ENCODE results near the gene NIP7.
"Not testable (repeated sequence)": the region's sequence is repeated elsewhere in the genome, so short reads cannot be mapped to it uniquely, and the experiment has no call there.

NIP7 gene

GRCh38 chr16:69339289-69340094, at the start of gene NIP7, which contains the start of gene COG8:
Gene NIP7, plus strand, starts transcription at chr16:69339772. Its CDS starts 58 bp downstream, at chr16:69339830.
Gene COG8, minus strand, starts transcription at chr16:69339564. Its CDS starts 12 bp downstream, at chr16:69339552.
- peak; percentile 81 for DNase-seq

- DNase-seq, result not testable (repeated sequence)
Observed at GRCh38 chr16:69291657-69292056, 47.9 kb upstream of the NIP7 start.

- no peak for DNase-seq
Observed at GRCh38 chr16:69293401-69293800, 46.2 kb upstream of the NIP7 start.

DNA sequence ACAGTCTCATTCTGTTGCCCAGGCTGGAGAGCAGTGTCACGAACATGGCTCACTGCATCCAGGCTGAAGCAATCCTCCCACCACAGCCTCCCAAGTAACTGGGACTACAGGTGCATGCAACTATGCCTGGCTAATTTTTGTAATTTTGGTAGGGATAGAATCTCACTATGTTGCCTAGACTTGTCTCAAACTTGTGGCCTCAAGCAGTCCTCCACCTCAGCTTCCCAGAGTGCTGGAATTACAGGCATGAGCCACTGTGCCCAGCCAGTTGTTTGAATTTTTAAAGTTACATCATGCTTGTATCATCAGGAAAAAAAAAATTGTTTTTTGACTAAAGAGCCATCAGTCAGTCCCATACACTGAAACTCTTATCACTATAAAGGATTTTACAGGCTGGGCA, 45.5 kb upstream of the NIP7 start:
- DNase-seq, result no peak

GRCh38 chr16:69296771-69297170, 42.8 kb upstream of the NIP7 start:
- not testable (repeated sequence) for DNase-seq

DNA sequence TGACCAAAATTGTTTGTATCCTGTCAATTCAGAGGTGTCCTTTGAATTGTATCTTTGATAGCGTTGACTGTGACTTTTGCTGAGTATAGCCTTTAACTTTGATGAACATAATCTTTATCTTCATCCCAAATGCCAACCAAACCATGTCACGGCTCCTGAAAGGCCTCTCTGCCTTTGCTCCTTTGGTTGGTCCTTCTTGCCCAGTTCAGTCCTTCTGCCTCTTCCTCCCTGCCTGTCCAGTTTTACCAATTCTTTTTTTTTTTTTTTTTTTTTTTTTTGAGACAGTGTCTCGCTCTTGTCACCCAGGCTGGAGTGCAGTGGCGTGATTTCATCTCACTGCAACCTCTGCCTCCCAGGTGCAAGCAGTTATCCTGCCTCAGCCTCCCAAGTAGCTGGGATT, 41.3 kb upstream of the NIP7 start:
- no peak for DNase-seq

- DNase-seq, result no peak
Observed at GRCh38 chr16:69301187-69301586, 38.4 kb upstream of the NIP7 start.

DNA sequence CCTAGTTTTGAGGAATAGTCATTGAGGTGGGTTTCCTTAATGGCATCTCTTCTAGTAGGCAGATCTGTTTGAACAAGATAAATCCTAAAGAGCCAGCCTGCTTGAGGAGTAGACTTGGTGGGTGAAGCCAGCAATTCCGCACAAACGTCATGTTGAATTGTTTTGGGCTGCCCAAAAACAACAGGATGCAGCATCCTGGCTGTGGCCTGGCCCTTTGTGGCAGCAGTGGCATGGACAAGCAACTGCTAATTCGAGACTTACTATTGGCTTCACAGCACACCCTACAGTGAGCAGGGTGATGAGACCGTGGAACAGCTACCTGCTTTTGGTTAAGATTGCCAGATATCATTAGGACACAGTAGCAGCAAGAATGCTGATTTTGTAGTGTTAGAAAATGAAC, 37.7 kb upstream of the NIP7 start:
- DNase-seq, result no peak

- DNase-seq, result no peak
Observed at GRCh38 chr16:69302301-69302700, 37.3 kb upstream of the NIP7 start.

GRCh38 chr16:69306031-69306430, 33.5 kb upstream of the NIP7 start:
- DNase-seq, result no peak

DNA sequence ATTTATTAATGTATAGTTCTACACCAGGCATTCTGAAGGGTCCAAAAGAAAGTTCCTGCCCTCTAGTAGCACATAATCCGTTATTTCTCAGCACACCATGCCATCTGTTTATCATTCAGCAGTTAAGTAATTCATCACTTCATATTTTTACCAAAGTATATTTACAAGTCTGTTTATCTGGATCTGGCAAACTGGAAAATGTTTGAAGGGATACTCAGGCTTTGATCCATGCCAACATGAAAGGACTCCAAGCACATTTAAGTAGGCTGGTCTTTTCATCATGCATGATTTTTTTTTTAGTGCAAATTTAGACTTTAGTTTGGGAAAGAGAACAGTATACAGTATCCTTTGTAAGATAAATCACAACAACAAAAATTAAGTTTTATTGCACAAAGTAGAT, 32.5 kb upstream of the NIP7 start:
- DNase-seq, result no peak

- DNase-seq, result no peak
Observed at GRCh38 chr16:69307856-69308255, 31.7 kb upstream of the NIP7 start.

DNA sequence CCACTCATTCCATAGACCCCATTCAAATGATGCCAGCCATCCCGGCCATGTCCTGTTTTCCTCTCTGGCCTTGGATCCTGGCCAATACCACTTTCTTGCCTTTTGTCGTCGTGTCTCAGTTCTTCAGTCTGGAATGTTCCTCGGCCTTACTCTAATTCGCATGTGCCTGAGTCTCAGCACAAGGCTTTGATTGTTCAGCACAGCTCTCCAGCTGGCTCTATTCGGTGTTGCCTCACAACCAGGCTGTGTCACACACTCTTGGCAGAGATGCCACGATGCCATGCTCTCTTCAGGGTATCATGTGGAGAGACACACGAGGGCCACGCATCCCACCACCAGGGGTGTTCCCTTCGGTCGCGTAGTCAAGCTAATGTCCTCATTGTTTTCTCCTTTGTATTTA, 30.3 kb upstream of the NIP7 start:
- DNase-seq, result no peak

- peak; percentile 85 for DNase-seq
Observed at GRCh38 chr16:69310653-69311532, 28.7 kb upstream of the NIP7 start, which contains the start of gene VPS4A. Gene VPS4A, plus strand, starts transcription at chr16:69311350. Its CDS starts 162 bp downstream, at chr16:69311512.

DNA sequence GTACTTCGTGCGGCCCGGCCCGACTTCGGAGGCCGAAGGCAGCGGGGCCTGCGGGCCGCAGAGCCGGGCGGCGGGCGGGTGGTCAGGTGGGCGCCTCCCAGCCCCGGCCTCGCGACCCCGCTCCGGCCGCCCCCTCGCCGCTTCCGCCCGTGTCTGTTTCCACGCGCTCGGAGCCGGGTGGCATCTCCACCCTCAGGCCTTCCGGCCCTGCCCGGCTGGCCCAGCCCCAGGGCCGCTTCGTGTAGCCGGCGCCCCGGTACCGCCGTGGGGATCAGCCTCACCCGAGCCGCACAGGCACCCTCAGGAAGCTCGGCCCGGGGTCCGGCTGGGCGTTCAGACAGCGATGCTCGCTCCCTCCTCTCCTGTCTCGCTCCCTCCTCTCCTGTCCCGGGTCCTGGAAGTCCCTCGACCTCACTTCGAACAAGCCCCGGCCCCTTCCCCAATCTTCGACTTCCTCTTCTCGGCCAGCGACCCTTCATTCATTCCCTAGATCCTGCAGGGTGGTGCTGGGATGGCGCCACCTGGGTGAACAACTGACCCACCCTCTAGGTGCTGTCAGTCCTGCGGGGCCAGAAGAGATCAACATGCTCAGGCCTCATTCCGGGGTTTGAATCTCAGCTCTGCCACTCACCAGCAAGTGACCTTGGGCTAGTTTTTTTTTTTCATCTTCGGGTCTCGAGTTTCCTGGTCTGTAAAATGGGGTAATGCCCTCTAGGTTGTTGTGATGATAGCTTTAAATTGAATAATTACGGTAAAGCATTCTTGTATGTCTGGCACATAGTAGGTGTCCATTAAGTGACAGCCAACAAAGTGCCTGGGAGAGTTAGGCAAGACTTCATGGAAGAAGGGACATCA, 27.8 kb upstream of the NIP7 start:
- no peak for DNase-seq

DNA sequence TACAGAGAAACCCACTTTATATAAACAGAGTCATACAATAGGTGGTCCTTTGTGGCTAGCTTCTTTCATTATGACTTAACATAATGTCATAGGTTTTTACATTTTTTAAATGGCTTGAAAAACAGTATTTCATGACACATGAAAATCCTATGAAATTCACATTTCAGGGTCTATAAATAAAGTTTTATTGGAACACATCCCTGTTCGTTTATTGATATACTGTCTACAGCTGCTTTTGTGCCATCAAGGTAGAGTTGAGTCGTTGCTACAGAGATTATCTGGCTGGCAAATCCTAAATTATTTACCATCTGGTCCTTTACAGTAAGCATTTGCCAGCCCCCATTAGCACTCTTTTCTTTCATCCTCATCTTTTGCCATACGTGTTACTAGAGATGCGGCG, 26.1 kb upstream of the NIP7 start:
- no peak for DNase-seq

DNA sequence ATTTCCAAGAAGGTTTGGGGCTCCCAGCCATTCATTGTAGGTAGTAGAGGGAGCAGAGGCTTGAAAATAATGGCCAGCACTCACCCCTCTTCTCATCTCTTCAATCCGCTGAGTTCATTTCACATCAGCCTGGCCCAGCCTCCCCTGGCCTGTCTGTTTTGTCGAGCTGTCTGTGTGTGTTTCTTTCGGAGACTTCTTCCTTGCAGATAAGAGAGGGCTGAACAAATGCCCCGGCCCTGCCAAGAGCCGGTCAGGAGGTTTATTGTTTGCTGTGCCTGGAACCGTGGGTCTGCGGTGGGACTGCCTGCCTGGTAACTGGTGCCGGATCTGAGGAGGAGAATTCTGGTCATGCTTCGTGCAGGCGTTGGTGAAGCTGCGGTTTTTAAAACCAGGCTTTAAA, 25.0 kb upstream of the NIP7 start:
- DNase-seq, result no peak

- DNase-seq, result peak; percentile 6
Observed at GRCh38 chr16:69315486-69316311, 23.9 kb upstream of the NIP7 start.

GRCh38 chr16:69316595-69317034, 23.0 kb upstream of the NIP7 start:
- DNase-seq, result no peak

- no peak for DNase-seq
Observed at GRCh38 chr16:69318177-69318910, 21.2 kb upstream of the NIP7 start.

GRCh38 chr16:69318911-69319289, 20.7 kb upstream of the NIP7 start:
- DNase-seq, result no peak
